Fibroblast of skin of scalp (primary cell): ENCODE data around the gene NUFIP1.
"Not testable (repeated sequence)": the region's sequence is repeated elsewhere in the genome, so short reads cannot be mapped to it uniquely, and the experiment has no call there.

Source experiments
- DNase-seq: peaks from one replicate; pipeline ENCODE4 v3.0.0-alpha.2; 2013

The NUFIP1 gene

DNA sequence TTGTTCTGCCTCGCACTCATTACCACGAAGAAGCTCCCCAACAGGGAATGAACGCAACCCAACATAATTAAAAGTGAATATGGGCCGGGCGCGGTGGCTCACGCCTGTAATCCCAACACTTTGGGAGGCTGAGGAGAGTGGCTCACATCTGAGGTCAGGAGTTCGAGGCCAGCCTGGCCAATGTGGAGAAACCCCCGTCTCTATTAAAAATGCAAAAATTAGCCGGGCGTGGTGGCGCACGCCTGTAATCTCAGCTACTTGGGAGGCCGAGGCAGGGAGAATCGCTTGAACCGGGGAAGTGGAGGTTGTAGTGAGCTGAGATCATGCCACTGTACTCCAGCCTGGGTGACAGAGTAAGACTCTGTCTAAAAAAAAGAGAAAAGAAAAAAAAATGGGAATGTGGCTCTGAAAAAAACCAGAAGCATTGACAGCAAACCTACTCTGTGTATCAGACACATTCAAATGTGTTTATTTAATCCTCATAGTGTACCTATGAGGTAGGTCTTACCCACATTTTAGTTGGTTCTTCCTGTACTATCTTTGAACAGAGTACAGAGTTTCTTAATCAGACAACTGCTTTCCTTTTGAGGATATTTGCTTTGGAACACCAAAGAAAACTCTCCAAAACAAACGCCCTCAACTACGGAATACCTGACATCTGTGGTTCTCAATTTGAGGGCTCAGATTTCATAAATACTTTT lies 70.0 kb downstream of the NUFIP1 start:
- no peak for DNase-seq

DNA sequence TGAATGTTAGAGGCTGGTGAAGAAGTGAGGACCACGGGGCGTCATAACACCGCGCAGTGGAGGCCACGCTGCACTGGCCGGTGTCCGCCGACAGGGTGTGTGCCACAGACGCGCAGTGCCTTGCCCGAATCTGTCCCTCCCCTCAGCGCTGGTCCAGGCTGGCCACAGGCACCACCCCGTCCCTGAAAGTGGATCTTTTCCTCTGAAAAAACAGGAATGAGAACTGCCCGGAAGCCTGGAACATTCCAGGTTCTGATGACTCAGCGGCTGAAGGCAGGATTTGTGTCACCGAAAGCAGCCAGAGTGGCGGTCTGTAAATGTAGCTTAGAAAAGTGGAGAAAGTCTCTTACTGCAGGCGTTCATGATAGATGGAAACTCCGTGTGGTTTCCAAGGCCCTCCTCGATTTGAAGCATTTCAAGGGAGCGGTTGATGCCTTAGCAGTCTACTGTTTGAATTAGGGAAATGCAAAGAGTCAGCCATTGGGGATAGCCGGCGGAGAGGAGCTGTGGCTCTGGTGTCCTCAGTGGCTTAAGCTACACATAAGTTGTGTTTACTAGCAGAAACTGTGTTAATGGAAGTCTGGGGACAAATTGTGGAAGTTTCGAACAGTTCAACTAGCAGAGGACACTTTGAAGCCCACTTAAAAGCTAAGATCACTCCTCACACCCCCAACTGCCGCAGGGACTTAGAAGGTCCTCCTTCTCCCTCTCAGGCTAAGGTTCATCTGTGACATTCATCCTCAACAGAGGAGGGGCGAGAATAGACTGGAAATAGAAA lies 70.8 kb downstream of the NUFIP1 start:
- peak; percentile 98 for DNase-seq

DNA sequence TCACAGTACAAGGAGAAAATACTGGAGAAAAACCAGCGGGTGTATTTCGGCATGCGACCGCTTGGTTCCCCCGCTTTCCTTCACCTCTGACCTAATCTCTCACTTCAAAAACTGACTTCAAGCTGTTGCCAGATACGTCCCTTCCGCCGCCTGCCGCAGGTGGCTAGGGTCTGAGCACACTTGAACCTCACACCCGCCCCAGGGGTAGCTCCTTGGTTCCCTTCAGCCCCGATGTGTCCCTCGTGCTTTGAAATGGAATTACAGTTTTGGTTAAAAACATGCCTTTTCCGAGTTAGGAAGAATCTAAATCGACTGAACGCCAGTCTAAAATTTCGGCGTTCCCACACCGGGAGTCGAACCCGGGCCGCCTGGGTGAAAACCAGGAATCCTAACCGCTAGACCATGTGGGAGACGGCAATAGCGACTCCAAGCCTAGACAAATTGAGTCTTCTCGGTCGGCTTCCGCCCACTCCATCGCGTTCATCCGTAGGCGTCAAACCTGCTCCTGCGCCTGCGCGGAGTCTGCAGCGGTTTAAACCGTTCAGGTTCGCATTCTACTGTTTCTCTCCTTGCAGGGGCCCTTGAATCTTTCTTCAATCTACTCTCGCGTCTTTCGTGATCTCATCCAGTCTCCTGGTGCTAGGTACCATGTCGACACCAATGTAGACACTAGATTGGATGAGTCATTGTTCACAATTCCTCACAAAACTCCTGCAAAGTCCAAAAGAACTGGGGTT lies 71.5 kb downstream of the NUFIP1 start:
- DNase-seq, result peak; percentile 97

DNA sequence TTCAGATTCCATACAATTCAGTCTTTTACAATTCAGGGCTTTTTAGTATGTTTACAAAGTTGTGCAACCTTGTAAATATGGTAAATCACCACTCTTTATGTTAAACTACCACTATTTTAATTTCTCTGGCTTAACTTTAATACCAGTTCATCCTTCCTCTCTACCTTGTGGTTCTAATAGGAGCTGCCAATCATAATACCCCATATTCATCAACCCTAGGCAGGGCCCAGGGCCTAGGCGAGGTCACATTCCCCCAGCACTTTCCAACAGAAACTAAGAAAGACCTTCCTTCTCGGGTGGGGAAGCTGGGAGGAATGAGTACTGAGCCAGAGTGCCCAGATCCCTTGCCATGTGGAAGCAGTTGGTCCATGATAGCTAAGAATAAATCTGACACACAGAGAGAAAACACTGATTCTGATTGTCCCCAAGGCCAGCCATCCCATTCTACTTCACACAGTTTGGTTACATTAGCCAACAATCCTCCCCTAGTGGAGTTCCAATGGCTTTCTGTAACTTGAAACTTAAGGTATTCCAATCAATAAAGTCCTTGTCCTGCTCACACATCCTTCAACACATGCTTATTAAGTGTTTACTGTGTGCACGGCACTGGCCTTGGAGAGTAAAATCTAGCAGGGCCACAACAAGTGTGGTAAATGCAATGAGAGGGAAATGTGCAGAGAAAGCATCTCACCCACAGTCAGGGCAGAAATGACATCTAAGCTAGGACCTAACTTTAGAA lies 76.8 kb downstream of the NUFIP1 start:
- no peak for DNase-seq

DNA sequence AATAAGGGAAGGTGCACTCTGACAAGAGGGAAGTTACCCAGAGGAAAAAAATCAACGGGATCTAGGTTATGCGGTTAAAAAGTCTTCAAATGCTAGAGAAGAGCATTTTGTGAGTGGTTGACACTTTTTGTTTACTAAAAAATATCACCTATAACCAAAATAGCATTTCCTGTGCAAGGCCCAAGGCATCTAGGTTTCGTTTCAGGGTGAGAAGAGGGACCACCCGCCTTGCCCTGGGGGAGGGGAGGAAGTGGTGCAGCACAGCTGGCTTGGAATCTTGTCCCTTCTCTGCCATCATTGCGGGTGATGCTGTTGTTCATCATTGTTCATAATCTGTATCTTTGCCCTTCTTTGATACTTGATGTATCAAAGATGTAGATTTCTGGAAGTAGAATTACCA lies 80.6 kb downstream of the NUFIP1 start:
- DNase-seq, result no peak

DNA sequence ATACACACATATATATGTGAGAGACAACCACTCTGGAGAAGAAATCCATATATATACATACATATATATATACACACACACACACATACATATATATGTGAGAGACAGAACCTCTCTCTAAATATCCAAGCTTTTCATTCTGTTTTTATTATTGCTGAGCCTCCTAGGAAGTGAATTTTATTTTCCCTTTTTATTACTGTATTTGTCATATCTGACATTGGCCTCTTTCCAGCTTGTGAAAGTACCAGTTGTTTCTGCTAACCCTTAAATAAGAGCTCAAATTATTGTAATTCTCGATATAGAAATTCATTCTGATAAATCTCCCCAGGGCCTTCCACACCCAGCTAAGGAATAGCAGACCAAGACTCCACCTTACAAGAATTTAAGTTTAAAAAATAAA lies 81.0 kb downstream of the NUFIP1 start:
- no peak for DNase-seq

DNA sequence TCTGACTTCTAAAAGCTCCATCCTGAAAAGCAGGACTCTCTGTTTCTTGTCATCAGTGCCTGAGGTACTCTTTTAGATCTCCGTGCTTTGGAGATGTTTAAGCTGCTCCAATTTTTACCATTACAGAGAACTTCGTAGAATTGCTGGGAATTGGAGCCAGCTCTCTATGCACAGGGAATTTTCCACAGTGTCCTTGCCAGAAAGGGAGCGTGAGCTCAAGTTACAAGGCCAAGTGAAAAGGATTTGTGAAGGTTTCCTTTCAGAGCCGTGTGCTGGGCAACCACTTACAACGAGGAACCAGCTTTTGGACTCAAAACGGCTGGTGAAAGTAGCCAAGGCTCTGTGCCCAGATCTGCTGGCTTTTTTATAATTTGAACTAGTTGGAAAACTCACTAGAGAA lies 82.6 kb downstream of the NUFIP1 start:
- no peak for DNase-seq

DNA sequence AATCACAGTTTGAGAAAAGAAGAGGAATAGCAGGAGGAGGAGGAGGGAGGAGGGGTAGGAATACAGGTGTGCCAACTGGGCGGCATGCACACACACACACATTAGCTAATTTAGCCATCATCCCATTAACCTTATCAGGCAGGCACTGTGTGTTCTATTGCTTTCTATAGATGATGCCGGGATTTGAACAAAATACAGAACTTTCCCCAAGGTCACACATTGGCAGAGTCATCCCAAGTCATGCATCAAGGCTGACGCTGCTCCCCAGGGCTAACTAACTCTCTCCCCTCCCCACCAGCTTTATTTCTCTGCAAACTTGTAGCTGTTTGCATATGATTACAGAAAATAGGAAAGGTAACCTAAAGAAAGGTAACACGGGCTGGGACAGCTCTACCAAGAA lies 83.0 kb downstream of the NUFIP1 start:
- DNase-seq, result no peak

DNA sequence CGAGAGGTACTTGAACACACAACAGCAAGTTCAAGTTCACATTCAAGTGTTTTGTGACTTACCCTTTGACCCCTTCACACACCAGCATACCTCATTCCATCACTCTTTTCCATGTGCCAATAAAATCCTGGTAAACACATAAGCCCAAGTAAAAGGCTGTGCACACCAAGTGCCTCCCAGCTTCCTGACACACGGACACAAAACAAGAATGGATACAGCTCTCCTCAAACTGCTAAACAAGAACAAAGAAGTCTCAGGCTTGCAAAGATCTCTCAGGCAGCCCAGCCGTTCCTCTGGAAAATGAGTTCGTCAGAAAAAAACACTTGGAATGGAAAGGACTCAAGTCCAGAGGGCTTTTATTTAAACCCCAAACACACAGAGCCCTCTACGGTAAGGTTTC lies 83.7 kb downstream of the NUFIP1 start:
- no peak for DNase-seq

DNA sequence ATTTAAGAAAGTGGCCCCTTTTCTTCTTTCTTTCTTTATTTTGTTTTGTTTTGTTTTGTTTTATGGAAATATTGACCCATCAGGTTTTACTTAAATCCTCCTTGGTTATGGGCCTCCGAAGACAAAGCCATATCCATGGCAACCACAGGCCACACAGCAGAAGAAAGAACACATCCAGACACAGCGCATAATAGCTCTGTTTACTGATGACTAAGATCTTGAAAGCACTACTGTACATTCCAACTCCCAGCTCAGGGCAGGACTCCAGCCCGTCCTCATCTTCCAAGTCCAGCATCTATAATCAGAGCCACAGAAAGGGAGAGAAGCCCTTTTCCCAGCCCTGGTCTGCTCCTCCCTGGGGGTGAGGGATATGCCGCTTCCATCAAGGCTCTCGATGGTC lies 84.3 kb downstream of the NUFIP1 start:
- peak; percentile 89 for DNase-seq

DNA sequence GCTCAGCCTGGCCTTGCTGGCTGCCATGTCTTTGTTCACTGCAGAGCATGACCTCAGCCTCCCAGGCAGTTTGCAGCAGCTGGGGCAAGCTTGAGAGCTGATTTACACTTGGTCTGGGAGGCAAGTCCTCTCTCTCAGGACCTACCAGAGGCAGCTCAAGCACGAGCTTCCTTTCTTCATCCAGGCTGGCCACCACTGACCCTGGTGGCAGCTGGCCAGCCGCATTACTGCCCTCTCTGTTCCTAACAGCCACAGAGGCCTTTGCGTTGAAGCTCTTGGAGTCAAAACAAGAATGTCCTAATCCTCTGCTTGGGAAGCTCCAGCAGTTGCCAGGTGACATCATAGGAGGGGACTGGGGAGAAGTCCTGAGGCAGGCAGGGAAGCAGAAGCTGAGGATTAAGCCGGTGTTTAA lies 85.7 kb downstream of the NUFIP1 start:
- peak; percentile 53 for DNase-seq

DNA sequence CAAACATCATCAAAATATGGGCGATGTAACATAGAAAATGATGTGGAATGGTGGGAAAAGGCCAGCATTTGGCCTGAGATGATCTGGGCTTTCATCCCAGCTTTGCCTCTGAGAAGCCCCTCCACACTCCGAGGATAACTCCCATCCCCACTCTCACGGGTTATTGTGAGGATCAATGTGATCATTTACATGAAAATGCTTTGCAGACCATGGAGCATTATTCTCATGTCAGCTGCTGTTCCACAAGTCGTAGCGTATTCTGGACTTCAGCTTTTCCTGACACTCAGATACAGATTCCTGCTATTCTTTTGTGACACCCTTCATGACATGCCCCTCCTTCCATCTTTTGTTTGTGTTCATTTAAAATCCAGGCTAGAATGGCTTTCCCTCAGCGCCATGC lies 86.5 kb downstream of the NUFIP1 start:
- DNase-seq, result no peak

DNA sequence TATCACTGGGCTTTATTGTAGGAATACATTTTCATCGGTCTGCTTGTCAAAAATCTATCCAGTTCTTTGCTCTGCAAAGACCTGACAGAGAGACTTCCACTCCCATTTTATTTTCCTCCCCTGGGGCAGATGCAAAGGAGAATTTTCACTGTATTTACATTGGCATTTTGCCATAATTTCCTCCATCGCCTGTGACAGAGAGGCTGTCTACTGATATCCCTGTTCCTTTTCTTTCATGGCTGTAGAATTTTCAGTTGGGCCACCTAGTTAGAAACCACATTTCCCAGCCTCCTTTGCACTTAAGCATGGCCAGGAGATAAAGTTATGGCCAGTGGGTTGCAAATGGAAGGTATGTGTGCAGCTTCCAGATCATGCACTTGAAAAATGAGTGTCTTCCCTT lies 89.3 kb downstream of the NUFIP1 start:
- DNase-seq, result no peak

DNA sequence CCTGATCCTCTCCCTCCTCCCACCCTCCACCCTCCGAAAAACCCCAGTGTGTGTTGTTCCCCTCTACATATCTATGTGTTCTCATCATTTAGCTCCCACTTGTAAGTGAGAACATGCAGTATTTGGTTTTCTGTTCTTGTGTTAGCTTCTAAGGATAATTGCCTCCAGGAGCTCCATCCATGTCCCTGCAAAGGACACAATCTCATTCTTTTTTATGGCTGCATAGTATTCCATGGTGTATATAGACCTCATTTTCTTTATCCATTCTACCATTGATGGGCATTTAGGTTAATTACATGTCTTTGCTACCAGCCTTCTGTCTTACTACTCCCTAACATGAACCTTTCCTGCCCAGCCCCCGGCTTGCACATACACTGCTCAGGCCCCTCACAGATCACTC lies 91.0 kb downstream of the NUFIP1 start:
- DNase-seq, result not testable (repeated sequence)

DNA sequence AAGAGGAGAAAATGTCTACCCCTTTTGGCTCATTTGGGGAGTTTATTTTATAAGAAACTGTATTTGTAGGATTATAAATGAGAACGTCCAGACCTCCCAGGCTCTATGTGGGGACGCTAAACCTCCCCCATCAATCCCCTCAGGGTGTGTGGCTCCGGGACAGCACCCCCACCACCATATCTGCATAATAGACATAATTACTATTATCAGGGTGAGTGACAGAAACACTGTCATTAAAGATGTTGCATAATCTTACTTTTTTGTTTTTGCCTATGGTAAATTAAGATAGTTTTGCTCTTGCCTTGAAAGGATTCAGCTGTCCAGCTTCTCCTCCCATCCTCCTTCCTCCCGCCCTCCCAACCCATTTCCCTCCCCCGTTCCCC lies 93.3 kb downstream of the NUFIP1 start:
- DNase-seq, result no peak

DNA sequence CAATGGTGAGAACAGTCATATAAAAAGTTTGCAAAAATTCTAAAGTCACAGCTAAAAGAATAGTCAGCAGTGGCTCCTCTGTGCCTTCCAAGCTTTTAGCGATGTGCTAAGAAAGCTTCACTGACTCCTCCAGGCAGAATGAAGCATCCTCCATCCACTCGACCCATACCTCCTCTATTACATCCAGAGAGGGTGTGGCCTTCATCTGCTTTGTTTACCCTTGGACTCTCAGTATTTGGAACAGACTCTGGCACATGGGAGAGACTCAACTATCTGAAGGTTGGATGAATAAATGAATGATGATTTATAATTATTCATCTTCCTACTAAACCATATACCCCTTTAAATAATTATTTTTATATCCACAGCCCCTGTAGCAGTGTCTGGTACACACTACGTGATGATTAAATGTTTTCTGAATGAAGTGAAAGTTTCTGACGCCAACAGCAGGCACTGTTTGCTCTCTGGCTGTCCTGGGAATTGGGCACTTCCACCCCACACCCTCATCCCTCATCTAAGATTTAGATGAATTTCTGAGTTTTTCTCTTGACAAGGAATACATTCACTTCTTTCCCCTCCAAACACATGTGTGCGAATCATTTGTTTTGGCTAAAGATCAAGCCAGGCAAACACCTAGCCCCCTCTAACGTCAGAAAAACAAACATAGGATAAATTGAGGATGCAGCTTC lies 93.9 kb downstream of the NUFIP1 start:
- DNase-seq, result no peak

DNA sequence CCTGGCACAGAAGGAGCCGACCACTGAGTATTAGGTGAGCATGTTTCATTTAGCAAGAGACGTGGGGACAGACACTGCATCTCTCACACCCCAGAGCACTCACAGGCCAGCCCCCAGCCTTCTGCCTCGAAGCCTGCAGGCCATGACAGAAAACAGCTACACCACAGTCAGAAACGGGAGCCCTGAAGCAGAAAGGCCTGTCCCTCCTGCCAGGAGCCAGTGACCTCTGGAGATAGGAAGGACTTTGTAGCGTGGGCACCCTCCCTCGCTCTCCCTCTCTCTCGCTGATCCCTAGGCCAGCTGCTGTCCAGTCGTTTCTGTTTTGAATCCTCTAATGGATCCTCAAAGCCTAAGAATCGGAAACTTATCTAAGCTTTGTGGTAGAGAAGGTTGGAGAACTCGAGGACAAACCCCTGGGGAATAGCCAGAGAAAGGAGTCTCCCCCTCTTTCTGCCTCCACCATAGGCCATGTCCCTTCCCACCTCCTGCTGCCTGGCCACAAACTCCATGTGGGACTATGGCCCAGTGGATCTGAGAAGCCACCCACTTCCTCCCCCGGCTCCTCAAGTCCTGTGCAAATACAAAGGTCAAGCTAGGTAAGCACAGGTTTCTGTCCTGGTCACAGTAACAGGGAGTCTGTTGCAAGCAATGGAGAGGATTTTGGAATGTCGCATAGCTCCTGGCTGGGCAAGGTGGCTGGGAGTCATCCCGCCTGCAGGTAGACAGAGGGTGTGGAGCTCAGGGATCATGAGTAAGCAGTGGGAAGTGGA lies 95.1 kb downstream of the NUFIP1 start:
- DNase-seq, result no peak
